ENCODE measurements around the gene HOXC5.

HOXC5 gene

DNA sequence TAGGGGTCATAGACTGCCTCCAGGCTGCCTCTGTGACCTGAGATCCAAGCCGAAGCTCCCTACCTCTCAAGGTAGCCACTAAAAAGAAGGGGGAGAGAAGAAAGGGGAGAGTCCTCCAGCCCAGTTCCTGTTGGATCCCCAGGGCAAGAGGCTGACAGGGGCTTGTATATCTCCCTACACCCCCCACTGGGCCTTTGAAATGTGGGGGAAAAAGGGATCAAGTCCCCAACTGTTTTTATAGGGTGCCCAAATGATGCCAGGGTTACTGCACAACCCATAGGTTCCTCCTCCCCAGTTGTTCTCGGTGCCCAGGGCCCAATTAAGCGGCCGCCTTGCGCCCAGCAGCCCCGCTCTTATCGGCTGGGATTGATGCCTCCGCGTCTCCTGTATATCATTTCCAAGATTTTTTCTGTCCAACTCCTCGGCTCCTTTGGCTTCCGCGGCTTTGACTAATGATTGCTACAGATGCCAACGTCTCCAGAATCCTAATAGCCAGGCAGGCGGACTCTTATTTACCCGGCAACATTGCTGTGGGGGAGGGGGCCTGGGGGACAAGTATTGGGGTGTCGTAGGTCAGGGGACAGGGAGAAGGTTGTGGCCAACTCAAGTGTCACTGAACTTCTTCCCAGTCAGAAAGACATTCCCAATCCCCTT, 13.1 kb downstream of the HOXC5 start:
- in situ Hi-C loops (cut with HindIII; ENCODE audit: low pct_ligation_motif_present, low sequenced_read_pairs), result no loop called here
- Histone ChIP-seq H3K27ac (no peak overlapping the region), H3K4me3 (ENCODE audit: low read depth, low read length) (no peak overlapping the region), H3K36me3 (replicated peaks) (no peaks in the 10 kb centered on the region), H3K27me3 (replicated peaks) (peaks cover 77% of the 10 kb centered on the region)
- no peak for TF ChIP-seq CTCF (IDR thresholded peaks at IDR 0.05; ENCODE audit: low read depth, low read length, missing control alignments)
- DNase-seq, result no peak

- Histone ChIP-seq H3K27ac (no peak overlapping the region), H3K27me3 (replicated peaks) (peaks cover 85% of the 10 kb centered on the region), H3K4me3 (ENCODE audit: low read depth, low read length) (no peak overlapping the region), H3K36me3 (replicated peaks) (no peaks in the 10 kb centered on the region)
- no peak for TF ChIP-seq CTCF (IDR thresholded peaks at IDR 0.05; ENCODE audit: low read depth, low read length, missing control alignments)
- in situ Hi-C loops (cut with HindIII; ENCODE audit: low pct_ligation_motif_present, low sequenced_read_pairs), result no loop called here
- DNase-seq, result no peak
Observed at GRCh38 chr12:54046809-54047159, 13.9 kb downstream of the HOXC5 start.

- no peak for DNase-seq
- TF ChIP-seq CTCF (IDR thresholded peaks at IDR 0.05; ENCODE audit: low read depth, low read length, missing control alignments), result no peak
- in situ Hi-C loops (cut with HindIII; ENCODE audit: low pct_ligation_motif_present, low sequenced_read_pairs), result no loop called here
- Histone ChIP-seq H3K27ac (no peak overlapping the region), H3K4me3 (ENCODE audit: low read depth, low read length) (no peak overlapping the region), H3K27me3 (replicated peaks) (peaks cover 87% of the 10 kb centered on the region), H3K36me3 (replicated peaks) (no peaks in the 10 kb centered on the region)
Observed at GRCh38 chr12:54047160-54047963, 14.5 kb downstream of the HOXC5 start.

DNA sequence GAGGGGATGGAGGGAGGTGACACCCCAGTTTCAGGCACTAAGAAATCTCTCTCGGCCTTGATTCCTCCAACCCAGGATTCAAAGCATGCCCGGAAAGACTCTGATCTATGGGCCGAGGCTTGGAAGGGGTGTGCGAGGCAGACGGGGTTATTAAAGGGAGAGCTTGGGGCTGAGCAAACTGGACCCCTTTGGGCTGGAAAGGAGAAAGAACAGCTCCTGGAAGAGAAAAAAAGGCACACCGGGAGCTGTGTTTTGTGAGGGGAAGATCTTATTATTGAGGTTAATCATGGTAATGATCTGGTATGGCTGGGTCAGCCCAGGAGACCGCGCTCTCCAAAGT, 15.1 kb downstream of the HOXC5 start:
- Histone ChIP-seq H3K27ac (no peak overlapping the region), H3K36me3 (replicated peaks) (no peaks in the 10 kb centered on the region), H3K27me3 (replicated peaks) (peaks cover 87% of the 10 kb centered on the region), H3K4me3 (ENCODE audit: low read depth, low read length) (no peak overlapping the region)
- no peak for TF ChIP-seq CTCF (IDR thresholded peaks at IDR 0.05; ENCODE audit: low read depth, low read length, missing control alignments)
- no peak for DNase-seq
- in situ Hi-C loops (cut with HindIII; ENCODE audit: low pct_ligation_motif_present, low sequenced_read_pairs), result no loop called here

DNA sequence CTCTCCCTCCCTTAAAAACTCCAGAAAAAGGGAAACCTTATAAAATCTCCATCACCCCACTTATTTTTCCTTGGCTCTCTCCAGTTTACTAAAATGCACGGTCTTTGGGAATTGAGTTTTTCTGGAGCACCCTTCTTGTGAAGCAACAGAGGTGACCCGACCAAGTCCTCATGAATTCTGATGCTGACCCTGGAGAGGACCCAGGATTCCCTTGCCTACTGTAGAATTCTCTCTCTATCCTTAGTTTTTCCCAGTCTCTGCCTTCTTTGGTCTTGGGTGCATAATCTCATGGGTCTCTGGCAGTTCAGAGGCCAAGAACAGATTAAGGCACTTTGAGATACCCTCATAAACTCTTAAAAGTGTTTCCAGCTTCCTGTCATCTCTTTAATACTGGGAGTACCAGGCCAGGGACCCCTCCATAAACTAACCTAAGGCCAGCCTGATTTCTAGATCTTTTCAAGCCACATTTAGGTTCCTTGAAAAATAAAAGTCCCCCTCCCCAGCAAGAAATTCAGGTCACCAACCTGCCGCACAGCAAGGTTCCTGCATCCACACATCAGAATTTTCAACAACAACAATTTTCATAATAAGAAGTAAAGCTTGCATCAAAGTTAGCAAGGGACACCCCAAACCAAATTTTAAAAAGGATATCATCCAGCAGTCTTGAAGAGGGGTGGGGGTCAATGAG, 15.7 kb downstream of the HOXC5 start:
- H3K4me3 ChIP-seq (ENCODE audit: low read depth, low read length), result no peak overlapping the region
- in situ Hi-C loops (cut with HindIII; ENCODE audit: low pct_ligation_motif_present, low sequenced_read_pairs), result no loop called here
- DNase-seq, result no peak
- no peaks in the 10 kb centered on the region for H3K36me3 ChIP-seq (replicated peaks)
- H3K27ac ChIP-seq, result no peak overlapping the region
- TF ChIP-seq CTCF (IDR thresholded peaks at IDR 0.05; ENCODE audit: low read depth, low read length, missing control alignments), result no peak
- peaks cover 89% of the 10 kb centered on the region for H3K27me3 ChIP-seq (replicated peaks)
